ENCODE results near the gene KHDC1.
"Not testable (repeated sequence)": the region's sequence is repeated elsewhere in the genome, so short reads cannot be mapped to it uniquely, and the experiment has no call there.

KHDC1 gene

DNA sequence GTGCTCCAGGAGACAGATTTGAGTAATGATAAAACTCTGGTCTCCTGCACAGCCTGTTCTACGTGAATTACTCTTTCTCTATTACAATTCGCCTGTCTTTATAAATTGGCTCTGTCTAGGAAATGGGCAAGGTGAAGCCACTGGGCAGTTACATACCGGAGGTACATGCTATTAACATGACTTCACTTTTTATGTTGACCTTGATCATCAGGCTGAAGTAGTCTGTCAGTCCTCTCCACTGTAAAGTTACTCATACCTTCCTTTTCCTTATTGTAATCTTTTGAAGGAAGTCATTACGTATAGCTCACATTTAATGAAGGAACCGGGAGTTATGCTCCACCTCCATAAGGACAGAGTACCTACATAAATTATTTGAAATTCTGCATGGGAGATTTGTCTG is 19.9 kb upstream of the KHDC1 start:
- in situ Hi-C loops (cut with MboI; ENCODE audit: low sequenced_read_pairs), result loop anchor here (25.0 kb wide), 1 partner anchor 329 kb away; no protein-coding TSS in a partner anchor

DNA sequence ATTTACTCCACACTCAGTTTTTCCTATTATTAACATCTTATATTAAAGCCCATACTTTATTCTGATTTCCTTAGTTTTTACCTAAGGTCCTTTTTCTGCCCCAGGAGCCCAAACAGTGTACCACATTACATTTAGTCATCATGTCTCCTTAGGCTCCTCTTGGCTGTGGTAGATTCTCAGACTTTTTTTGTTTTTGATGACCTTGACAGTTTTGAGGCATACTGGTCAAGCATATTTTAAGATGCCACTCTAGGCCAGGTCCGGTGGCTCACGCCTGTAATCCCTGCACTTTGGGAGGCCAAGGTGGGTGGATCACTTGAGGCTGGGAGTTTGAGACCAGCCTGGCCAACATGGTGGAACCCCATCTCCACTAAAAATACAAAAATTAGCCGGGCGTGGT is 18.7 kb upstream of the KHDC1 start:
- in situ Hi-C loops (cut with MboI; ENCODE audit: low sequenced_read_pairs), result loop anchor here (25.0 kb wide), 1 partner anchor 331 kb away; no protein-coding TSS in a partner anchor
- not testable (repeated sequence) for H3K36me3 ChIP-seq (replicated peaks); H3K9me3 ChIP-seq; H3K4me1 ChIP-seq; H3K27me3 ChIP-seq (ENCODE audit: low read depth); H3K4me3 ChIP-seq; DNase-seq (ENCODE audit: low spot score in 2 of 2)

More for the DNA sequence above, 19.9 kb upstream of the KHDC1 start:
- H3K4me1 ChIP-seq, result no peaks in the 10 kb centered on the region
- H3K4me3 ChIP-seq, result no peak overlapping the region
- 0 out of 2 replicates have a peak, but pooled peaks cover 2% of the 10 kb centered on the region for H3K36me3 ChIP-seq (replicated peaks)
- no peaks in the 10 kb centered on the region for H3K27me3 ChIP-seq (ENCODE audit: low read depth)
- no peaks in the 10 kb centered on the region for H3K9me3 ChIP-seq
- DNase-seq (ENCODE audit: low spot score in 2 of 2), result no peak

- H3K36me3 ChIP-seq (replicated peaks); in situ Hi-C loops (cut with MboI; ENCODE audit: low sequenced_read_pairs); H3K4me3 ChIP-seq; DNase-seq (ENCODE audit: low spot score in 2 of 2); H3K9me3 ChIP-seq; H3K4me1 ChIP-seq; H3K27me3 ChIP-seq (ENCODE audit: low read depth): not testable (repeated sequence)
Measured at GRCh38 chr6:73269296-73269695, 6.3 kb upstream of the KHDC1 start.

DNA sequence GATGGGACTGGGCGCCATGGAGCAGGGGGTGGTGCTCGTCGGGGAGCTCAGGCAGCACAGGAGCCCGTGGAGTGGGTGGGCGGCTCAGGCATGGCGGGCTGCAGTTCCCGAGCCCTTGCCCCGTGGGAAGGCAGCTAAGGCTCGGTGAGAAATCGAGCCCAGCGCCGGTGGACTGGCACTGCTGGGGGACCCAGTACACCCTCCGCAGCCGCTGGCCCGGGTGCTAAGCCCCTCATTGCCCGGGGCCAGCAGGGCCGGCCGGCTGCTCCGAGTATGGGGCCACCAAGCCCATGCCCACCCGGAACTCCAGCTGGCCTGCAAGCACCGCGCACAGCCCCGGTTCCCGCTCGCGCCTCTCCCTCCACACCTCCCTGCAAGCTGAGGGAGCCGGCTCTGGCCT is 5.9 kb upstream of the KHDC1 start:
- in situ Hi-C loops (cut with MboI; ENCODE audit: low sequenced_read_pairs); H3K4me3 ChIP-seq; H3K36me3 ChIP-seq (replicated peaks); H3K9me3 ChIP-seq; H3K27me3 ChIP-seq (ENCODE audit: low read depth); DNase-seq (ENCODE audit: low spot score in 2 of 2); H3K4me1 ChIP-seq: not testable (repeated sequence)

DNA sequence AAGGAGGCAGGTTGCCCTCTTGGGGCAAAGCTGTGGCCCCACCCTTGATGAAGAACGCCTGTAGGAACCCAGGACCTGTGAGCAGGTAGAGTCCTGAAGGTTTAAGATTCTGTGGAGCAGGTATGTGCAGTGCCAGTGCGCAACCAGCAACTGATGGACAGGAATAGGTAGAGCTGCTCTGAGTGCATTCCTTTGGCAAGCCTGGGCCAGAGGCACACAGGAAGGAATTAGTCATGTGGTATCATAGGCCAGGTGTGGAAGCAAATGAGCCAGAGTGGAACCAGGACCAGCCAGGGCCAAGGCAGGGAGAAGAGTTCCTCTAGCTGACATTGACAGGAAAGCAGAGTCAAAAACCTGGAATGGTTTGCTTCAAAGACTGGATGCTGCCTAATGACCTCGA is 1.4 kb upstream of the KHDC1 start:
- no peak for DNase-seq (ENCODE audit: low spot score in 2 of 2)
- no peaks in the 10 kb centered on the region for H3K27me3 ChIP-seq (ENCODE audit: low read depth)
- no peak overlapping the region for H3K4me3 ChIP-seq
- H3K9me3 ChIP-seq, result no peaks in the 10 kb centered on the region; the same call in 1 of the 2 replicates
- in situ Hi-C loops (cut with MboI; ENCODE audit: low sequenced_read_pairs), result no loop called here
- H3K4me1 ChIP-seq, result peaks cover 22% of the 10 kb centered on the region
- peaks cover 6% of the 10 kb centered on the region; the same call in 1 of the 2 replicates for H3K36me3 ChIP-seq (replicated peaks)

- in situ Hi-C loops (cut with MboI; ENCODE audit: low sequenced_read_pairs), result no loop called here
- H3K4me3 ChIP-seq, result peak overlapping the region; percentile 34
- peaks cover 6% of the 10 kb centered on the region; the same call in 1 of the 2 replicates for H3K36me3 ChIP-seq (replicated peaks)
- DNase-seq (ENCODE audit: low spot score in 2 of 2), result no peak
- H3K27me3 ChIP-seq (ENCODE audit: low read depth), result no peaks in the 10 kb centered on the region
- peaks cover 23% of the 10 kb centered on the region for H3K4me1 ChIP-seq
- no peaks in the 10 kb centered on the region; the same call in 1 of the 2 replicates for H3K9me3 ChIP-seq
Measured at GRCh38 chr6:73263570-73263909, 544 bp upstream of the KHDC1 start.

GRCh38 chr6:73258721-73259120 is 4.3 kb downstream of the KHDC1 start:
- H3K27me3 ChIP-seq (ENCODE audit: low read depth), result no peaks in the 10 kb centered on the region
- no peaks in the 10 kb centered on the region for H3K36me3 ChIP-seq (replicated peaks)
- DNase-seq (ENCODE audit: low spot score in 2 of 2), result no peak
- H3K9me3 ChIP-seq, result no peaks in the 10 kb centered on the region
- peaks cover 20% of the 10 kb centered on the region for H3K4me1 ChIP-seq
- H3K4me3 ChIP-seq, result no peak overlapping the region
- in situ Hi-C loops (cut with MboI; ENCODE audit: low sequenced_read_pairs), result no loop called here

DNA sequence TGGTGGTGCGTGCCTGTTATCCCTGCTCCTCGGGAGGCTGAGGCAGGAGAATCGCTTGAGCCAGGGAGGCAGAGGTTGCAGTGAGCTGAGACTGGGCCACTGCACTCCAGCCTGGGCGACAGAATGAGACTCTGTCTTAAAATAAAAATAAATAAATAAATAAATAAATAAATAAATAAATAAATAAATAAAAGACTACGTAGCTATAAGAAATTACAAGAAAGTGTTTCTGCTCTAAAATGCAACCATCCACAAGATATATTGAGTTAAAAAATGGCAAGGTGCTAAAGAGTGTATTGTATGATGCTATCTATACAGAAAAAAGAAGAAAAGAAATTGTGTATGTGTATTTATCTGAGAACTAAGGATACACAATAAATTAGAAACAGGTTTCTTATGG is 8.7 kb downstream of the KHDC1 start:
- in situ Hi-C loops (cut with MboI; ENCODE audit: low sequenced_read_pairs); H3K36me3 ChIP-seq (replicated peaks); H3K4me3 ChIP-seq; H3K9me3 ChIP-seq; H3K4me1 ChIP-seq; H3K27me3 ChIP-seq (ENCODE audit: low read depth); DNase-seq (ENCODE audit: low spot score in 2 of 2): not testable (repeated sequence)

- DNase-seq (ENCODE audit: low spot score in 2 of 2), result no peak
- Histone ChIP-seq H3K27me3 (ENCODE audit: low read depth) (peaks cover 2% of the 10 kb centered on the region; the same call in 1 of the 2 replicates), H3K9me3 (no peaks in the 10 kb centered on the region), H3K4me1 (no peaks in the 10 kb centered on the region), H3K4me3 (no peak overlapping the region), H3K36me3 (replicated peaks) (no peaks in the 10 kb centered on the region)
- in situ Hi-C loops (cut with MboI; ENCODE audit: low sequenced_read_pairs), result no loop called here
Measured at GRCh38 chr6:73252703-73253102, 10.3 kb downstream of the KHDC1 start.

GRCh38 chr6:73250016-73250415 is 13.0 kb downstream of the KHDC1 start:
- Histone ChIP-seq H3K9me3 (no peaks in the 10 kb centered on the region), H3K36me3 (replicated peaks) (no peaks in the 10 kb centered on the region), H3K27me3 (ENCODE audit: low read depth) (peaks cover 6% of the 10 kb centered on the region; the same call in 1 of the 2 replicates), H3K4me1 (no peaks in the 10 kb centered on the region), H3K4me3 (no peak overlapping the region)
- DNase-seq (ENCODE audit: low spot score in 2 of 2), result no peak
- in situ Hi-C loops (cut with MboI; ENCODE audit: low sequenced_read_pairs), result no loop called here

DNA sequence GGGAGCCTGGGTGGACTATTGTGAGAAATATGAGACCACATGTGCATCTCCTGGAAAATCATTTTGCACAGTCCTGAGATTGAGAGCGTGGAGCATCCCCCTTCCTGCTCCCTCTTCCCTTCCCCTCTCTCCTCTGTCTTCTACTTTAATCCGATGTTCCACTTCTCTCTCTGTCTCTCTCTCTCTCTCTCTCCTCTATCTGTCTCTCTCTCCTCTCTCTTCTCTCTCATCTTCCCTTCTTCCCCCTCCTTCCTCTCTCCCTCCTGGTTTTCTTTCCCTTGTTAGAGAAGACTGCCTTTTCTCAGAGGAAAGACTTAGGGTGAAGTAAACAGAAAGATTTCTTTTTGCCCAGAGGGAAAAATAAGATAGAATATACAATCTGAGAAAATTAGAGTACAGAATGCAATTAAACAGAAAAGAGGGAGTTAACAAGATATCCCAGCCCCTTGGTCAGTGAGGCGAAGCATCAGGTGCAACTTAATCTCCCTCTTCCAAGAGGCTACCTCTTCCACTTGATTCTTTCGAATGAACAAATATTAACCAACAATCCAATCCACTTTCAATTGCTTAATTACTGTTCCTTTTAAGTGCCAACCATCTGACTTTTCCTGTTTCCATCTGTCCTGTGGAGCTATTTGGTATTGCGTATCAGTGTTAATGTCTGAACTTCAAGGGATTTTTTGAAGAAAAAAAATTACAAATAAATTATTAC is 14.6 kb downstream of the KHDC1 start:
- no peak overlapping the region for H3K4me3 ChIP-seq
- H3K9me3 ChIP-seq, result no peaks in the 10 kb centered on the region
- no peak for DNase-seq (ENCODE audit: low spot score in 2 of 2)
- H3K36me3 ChIP-seq (replicated peaks), result no peaks in the 10 kb centered on the region
- in situ Hi-C loops (cut with MboI; ENCODE audit: low sequenced_read_pairs), result no loop called here
- no peaks in the 10 kb centered on the region for H3K4me1 ChIP-seq
- peaks cover 6% of the 10 kb centered on the region; the same call in 1 of the 2 replicates for H3K27me3 ChIP-seq (ENCODE audit: low read depth)

DNA sequence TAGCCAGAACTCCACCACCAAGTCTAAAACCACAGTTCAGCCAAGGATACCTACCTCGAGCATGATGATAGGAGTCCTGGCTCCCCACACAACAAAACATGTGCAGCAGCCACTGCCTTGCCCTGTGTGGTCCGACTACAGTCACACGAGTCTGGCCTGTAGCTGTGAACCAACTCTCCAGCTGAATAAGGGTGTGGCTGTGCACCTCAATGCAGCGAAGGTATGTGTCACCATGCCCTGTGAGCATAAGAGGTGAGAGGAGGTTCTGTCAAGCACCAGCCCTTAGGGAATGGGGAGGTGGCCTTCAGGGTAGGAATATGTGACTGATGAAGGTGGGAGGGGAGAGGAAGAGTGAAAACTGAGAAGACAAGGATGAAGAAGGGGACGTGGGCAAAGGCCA is 21.0 kb downstream of the KHDC1 start:
- DNase-seq (ENCODE audit: low spot score in 2 of 2), result no peak
- in situ Hi-C loops (cut with MboI; ENCODE audit: low sequenced_read_pairs), result no loop called here
- Histone ChIP-seq H3K4me1 (no peaks in the 10 kb centered on the region), H3K4me3 (no peak overlapping the region), H3K36me3 (replicated peaks) (no peaks in the 10 kb centered on the region), H3K9me3 (no peaks in the 10 kb centered on the region), H3K27me3 (ENCODE audit: low read depth) (peaks cover 4% of the 10 kb centered on the region; the same call in 1 of the 2 replicates)

DNA sequence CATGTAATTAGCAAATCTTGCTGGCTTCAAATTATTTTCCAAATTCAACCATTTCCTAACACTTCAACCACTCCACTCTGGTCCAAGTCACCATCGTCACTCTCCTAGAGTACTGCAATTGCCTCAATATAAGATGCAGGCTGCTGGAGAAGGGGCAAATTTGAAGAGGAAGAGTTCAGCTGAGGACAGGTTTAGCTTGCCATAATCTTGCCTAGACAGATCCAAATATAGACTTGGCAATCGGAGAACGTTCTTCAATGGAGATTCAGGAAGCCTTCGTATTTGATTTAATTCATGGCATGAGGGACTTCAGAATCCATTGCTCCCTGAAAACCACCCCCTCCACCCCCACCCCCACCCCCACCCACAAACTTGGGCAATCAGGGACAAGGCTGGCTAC is 22.3 kb downstream of the KHDC1 start:
- in situ Hi-C loops (cut with MboI; ENCODE audit: low sequenced_read_pairs), result no loop called here
- no peak for DNase-seq (ENCODE audit: low spot score in 2 of 2)
- H3K27me3 ChIP-seq (ENCODE audit: low read depth), result no peaks in the 10 kb centered on the region; the same call in 1 of the 2 replicates
- H3K4me3 ChIP-seq, result no peak overlapping the region
- no peaks in the 10 kb centered on the region for H3K9me3 ChIP-seq
- H3K36me3 ChIP-seq (replicated peaks), result no peaks in the 10 kb centered on the region
- H3K4me1 ChIP-seq, result no peaks in the 10 kb centered on the region

GRCh38 chr6:73236144-73236750 is 26.7 kb downstream of the KHDC1 start:
- no peaks in the 10 kb centered on the region for H3K9me3 ChIP-seq
- no peaks in the 10 kb centered on the region for H3K36me3 ChIP-seq (replicated peaks)
- in situ Hi-C loops (cut with MboI; ENCODE audit: low sequenced_read_pairs), result no loop called here
- no peaks in the 10 kb centered on the region for H3K27me3 ChIP-seq (ENCODE audit: low read depth)
- no peak overlapping the region for H3K4me3 ChIP-seq
- no peak for DNase-seq (ENCODE audit: low spot score in 2 of 2)
- 0 out of 2 replicates have a peak, but pooled peaks cover under 1% of the 10 kb centered on the region for H3K4me1 ChIP-seq
